Measurements from ENCODE around the gene STYXL1.
A peak's percentile ranks its signal among the peaks of the same experiment; 100 is the strongest.

The STYXL1 gene

DNA sequence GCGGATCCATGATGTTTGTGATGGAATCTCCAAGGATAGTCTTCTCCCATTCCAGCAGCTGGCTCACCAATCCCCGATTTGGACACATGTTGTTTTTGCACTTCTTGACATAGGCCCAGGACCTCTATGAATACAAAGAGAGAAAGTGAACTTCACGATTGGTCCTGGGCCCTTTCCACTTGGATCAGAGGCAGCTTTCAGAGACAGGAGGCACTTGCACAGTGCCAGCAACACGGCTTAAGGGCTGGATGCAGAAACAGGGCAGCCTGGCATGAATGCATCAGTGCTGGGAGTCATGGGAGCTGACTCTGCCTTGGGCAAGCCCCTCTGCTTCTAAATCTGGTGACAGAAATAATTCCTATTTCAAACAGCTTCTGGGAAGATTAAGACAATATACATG lies 51.3 kb downstream of the STYXL1 start:
- peaks cover 18% of the 10 kb centered on the region for H3K4me1 ChIP-seq (ENCODE audit: control insufficient read depth, low read length)
- no peaks in the 10 kb centered on the region for H3K79me2 ChIP-seq (ENCODE audit: control insufficient read depth, low read length)
- no peak overlapping the region for H3K4me3 ChIP-seq (ENCODE audit: low read length)
- TF ChIP-seq, protein P1, sequence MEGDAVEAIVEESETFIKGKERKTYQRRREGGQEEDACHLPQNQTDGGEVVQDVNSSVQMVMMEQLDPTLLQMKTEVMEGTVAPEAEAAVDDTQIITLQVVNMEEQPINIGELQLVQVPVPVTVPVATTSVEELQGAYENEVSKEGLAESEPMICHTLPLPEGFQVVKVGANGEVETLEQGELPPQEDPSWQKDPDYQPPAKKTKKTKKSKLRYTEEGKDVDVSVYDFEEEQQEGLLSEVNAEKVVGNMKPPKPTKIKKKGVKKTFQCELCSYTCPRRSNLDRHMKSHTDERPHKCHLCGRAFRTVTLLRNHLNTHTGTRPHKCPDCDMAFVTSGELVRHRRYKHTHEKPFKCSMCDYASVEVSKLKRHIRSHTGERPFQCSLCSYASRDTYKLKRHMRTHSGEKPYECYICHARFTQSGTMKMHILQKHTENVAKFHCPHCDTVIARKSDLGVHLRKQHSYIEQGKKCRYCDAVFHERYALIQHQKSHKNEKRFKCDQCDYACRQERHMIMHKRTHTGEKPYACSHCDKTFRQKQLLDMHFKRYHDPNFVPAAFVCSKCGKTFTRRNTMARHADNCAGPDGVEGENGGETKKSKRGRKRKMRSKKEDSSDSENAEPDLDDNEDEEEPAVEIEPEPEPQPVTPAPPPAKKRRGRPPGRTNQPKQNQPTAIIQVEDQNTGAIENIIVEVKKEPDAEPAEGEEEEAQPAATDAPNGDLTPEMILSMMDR (IDR thresholded peaks at IDR 0.05; ENCODE audit: low read depth, low read length, poor library complexity, severe bottlenecking) = no peak
- no peak for TF ChIP-seq EZH2phosphoT487 (IDR thresholded peaks at IDR 0.05; ENCODE audit: borderline replicate concordance, low read length)
- H3K4me2 ChIP-seq (ENCODE audit: low read length) = no peak overlapping the region
- peaks cover 33% of the 10 kb centered on the region for H3K36me3 ChIP-seq (ENCODE audit: control insufficient read depth, low read length)
- no peak overlapping the region for H3K27ac ChIP-seq (ENCODE audit: low read depth, low read length)
- no peaks in the 10 kb centered on the region for H3K27me3 ChIP-seq (ENCODE audit: control insufficient read depth, low read length)
- H3K9me2 ChIP-seq (replicated peaks; ENCODE audit: control insufficient read depth, low read length) = no peaks in the 10 kb centered on the region
- peaks cover 3% of the 10 kb centered on the region; the same call in 1 of the 2 replicates for H3F3A ChIP-seq (ENCODE audit: control insufficient read depth, insufficient read depth)
- no peaks in the 10 kb centered on the region for H4K20me1 ChIP-seq (ENCODE audit: control insufficient read depth, insufficient read depth, low read depth, low read length)
- H3K9me3 ChIP-seq (ENCODE audit: control insufficient read depth, insufficient read depth, low read length) = no peaks in the 10 kb centered on the region

DNA sequence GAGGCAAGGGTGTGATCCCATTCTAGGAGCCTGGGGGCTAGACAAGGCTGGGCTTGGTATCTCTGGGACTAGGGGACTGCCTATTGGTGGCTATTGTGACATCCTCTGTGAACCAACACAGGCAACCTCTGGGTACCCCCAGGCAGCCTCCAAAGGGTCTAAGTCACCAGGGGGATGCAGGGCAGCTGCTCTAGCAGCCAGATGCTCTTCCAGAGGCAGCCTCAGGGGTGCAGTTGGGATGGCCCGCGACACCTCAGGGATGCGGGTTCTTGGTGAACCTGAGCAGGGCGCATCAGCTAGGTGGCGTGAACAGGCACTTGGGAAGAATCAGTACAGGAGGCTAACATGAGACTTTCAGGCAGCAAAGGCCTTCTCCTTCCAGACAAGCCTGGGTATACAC lies 51.8 kb downstream of the STYXL1 start:
- Histone ChIP-seq H3K4me1 (ENCODE audit: control insufficient read depth, low read length) (peaks cover 18% of the 10 kb centered on the region), H4K20me1 (ENCODE audit: control insufficient read depth, insufficient read depth, low read depth, low read length) (no peaks in the 10 kb centered on the region), H3K79me2 (ENCODE audit: control insufficient read depth, low read length) (no peaks in the 10 kb centered on the region), H3K36me3 (ENCODE audit: control insufficient read depth, low read length) (peaks cover 30% of the 10 kb centered on the region), H3K4me2 (ENCODE audit: low read length) (no peak overlapping the region), H3K9me3 (ENCODE audit: control insufficient read depth, insufficient read depth, low read length) (no peaks in the 10 kb centered on the region), H3K9me2 (replicated peaks; ENCODE audit: control insufficient read depth, low read length) (no peaks in the 10 kb centered on the region), H3K27me3 (ENCODE audit: control insufficient read depth, low read length) (no peaks in the 10 kb centered on the region), H3K27ac (ENCODE audit: low read depth, low read length) (no peak overlapping the region), H3F3A (ENCODE audit: control insufficient read depth, insufficient read depth) (peaks cover 3% of the 10 kb centered on the region; the same call in 1 of the 2 replicates), H3K4me3 (ENCODE audit: low read length) (no peak overlapping the region)
- TF ChIP-seq, protein P1 (IDR thresholded peaks at IDR 0.05; ENCODE audit: low read depth, low read length, poor library complexity, severe bottlenecking) = no peak
- no peak for TF ChIP-seq EZH2phosphoT487 (IDR thresholded peaks at IDR 0.05; ENCODE audit: borderline replicate concordance, low read length)

DNA sequence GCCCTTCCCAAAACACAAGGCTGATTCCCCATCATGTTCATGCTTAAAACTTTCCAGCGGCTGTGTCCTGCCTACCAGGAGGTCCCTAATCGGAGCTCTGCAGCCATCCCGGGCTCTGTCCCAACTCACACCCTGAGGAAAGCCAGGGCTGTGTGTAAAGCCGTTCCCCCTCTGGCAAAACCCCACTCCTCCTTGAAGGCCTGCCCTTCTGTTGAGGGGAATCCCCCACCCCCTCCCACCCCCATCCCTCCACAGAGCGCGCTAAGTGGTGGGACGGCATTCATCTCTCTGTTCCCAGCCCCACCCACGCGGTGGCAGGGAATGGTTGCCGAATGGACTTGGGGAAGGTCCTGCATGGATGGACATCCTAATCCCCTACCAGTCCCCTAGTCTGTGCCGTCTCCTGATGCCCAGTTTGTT lies 52.7 kb downstream of the STYXL1 start:
- Histone ChIP-seq H3K9me2 (replicated peaks; ENCODE audit: control insufficient read depth, low read length) (no peaks in the 10 kb centered on the region), H3K27me3 (ENCODE audit: control insufficient read depth, low read length) (no peaks in the 10 kb centered on the region), H3K4me3 (ENCODE audit: low read length) (peak overlapping the region; percentile 83; the same call in 1 of the 2 replicates), H3K79me2 (ENCODE audit: control insufficient read depth, low read length) (no peaks in the 10 kb centered on the region), H3K27ac (ENCODE audit: low read depth, low read length) (no peak overlapping the region), H3K36me3 (ENCODE audit: control insufficient read depth, low read length) (peaks cover 26% of the 10 kb centered on the region), H3K9me3 (ENCODE audit: control insufficient read depth, insufficient read depth, low read length) (no peaks in the 10 kb centered on the region), H3K4me2 (ENCODE audit: low read length) (peak overlapping the region; percentile 79), H4K20me1 (ENCODE audit: control insufficient read depth, insufficient read depth, low read depth, low read length) (no peaks in the 10 kb centered on the region), H3K4me1 (ENCODE audit: control insufficient read depth, low read length) (peaks cover 18% of the 10 kb centered on the region), H3F3A (ENCODE audit: control insufficient read depth, insufficient read depth) (peaks cover 3% of the 10 kb centered on the region; the same call in 1 of the 2 replicates)
- TF ChIP-seq, protein P1 (IDR thresholded peaks at IDR 0.05; ENCODE audit: low read depth, low read length, poor library complexity, severe bottlenecking) = no peak
- TF ChIP-seq EZH2phosphoT487 (IDR thresholded peaks at IDR 0.05; ENCODE audit: borderline replicate concordance, low read length) = no peak
